ENCODE data around the gene SIGLEC12.

DNA sequence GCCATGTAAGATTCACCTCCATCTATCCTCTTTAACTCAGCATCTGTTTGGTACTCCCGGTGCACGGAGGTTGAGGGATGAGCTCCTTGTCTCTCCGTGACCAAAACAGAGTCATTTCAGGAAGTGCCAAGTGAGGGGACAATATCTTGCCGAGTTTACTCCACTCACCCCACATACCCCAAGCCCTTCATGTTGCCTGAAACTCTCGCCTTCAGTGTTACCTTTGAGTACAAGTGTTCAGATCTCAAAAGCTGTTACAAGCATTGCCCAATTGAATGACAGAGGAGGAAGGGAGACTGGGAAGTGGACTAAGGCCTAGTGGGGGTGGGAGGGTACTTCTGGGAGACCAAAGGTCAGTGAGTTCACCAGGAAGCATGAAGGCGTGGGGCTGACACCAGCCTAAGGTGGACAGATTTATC lies 6.0 kb upstream of the SIGLEC12 start:
- TF ChIP-seq, protein P1, sequence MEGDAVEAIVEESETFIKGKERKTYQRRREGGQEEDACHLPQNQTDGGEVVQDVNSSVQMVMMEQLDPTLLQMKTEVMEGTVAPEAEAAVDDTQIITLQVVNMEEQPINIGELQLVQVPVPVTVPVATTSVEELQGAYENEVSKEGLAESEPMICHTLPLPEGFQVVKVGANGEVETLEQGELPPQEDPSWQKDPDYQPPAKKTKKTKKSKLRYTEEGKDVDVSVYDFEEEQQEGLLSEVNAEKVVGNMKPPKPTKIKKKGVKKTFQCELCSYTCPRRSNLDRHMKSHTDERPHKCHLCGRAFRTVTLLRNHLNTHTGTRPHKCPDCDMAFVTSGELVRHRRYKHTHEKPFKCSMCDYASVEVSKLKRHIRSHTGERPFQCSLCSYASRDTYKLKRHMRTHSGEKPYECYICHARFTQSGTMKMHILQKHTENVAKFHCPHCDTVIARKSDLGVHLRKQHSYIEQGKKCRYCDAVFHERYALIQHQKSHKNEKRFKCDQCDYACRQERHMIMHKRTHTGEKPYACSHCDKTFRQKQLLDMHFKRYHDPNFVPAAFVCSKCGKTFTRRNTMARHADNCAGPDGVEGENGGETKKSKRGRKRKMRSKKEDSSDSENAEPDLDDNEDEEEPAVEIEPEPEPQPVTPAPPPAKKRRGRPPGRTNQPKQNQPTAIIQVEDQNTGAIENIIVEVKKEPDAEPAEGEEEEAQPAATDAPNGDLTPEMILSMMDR (conservative IDR thresholded peaks at IDR 0.05): no peak
- no peak for TF ChIP-seq ZFX (IDR thresholded peaks at IDR 0.05)

All from C4-2B (cell line).